Mucosa of stomach (tissue), 1 donor: ENCODE data around the gene CELF5.
"Not testable (repeated sequence)": the region's sequence is repeated elsewhere in the genome, so short reads cannot be mapped to it uniquely, and the experiment has no call there.

Source experiments
- H3K27me3 ChIP-seq: one replicate; pipeline ENCODE4 v1.7.0; 2013; ENCODE audit warnings: mild to moderate bottlenecking, low read length; ENCODE audit not compliant: control insufficient read depth, insufficient read depth
- H3K36me3 ChIP-seq: one replicate; pipeline ENCODE4 v1.7.0; 2013; ENCODE audit warnings: low read length; ENCODE audit not compliant: control insufficient read depth, insufficient read depth
- H3K4me1 ChIP-seq: one replicate; pipeline ENCODE4 v1.7.0; 2013; ENCODE audit warnings: mild to moderate bottlenecking, low read length; ENCODE audit not compliant: control insufficient read depth, insufficient read depth
- H3K4me3 ChIP-seq: one replicate; pipeline ENCODE4 v1.7.0; 2013; ENCODE audit warnings: low read length
- H3K9ac ChIP-seq: one replicate; pipeline ENCODE4 v1.7.0; 2013; ENCODE audit warnings: mild to moderate bottlenecking, low read length, moderate library complexity
- H3K9me3 ChIP-seq: one replicate; pipeline ENCODE4 v1.7.0; 2013; ENCODE audit warnings: mild to moderate bottlenecking, low read length, moderate library complexity; ENCODE audit not compliant: control insufficient read depth
- donor health status: Pancreatic carcinoma.

The CELF5 gene

GRCh38 chr19:3204646-3205275, 19.7 kb upstream of the CELF5 start:
- Histone ChIP-seq H3K4me1 (no peaks in the 10 kb centered on the region), H3K9me3 (no peaks in the 10 kb centered on the region), H3K27me3 (no peaks in the 10 kb centered on the region), H3K4me3 (no peak overlapping the region), H3K36me3 (no peaks in the 10 kb centered on the region), H3K9ac (no peak overlapping the region)

DNA sequence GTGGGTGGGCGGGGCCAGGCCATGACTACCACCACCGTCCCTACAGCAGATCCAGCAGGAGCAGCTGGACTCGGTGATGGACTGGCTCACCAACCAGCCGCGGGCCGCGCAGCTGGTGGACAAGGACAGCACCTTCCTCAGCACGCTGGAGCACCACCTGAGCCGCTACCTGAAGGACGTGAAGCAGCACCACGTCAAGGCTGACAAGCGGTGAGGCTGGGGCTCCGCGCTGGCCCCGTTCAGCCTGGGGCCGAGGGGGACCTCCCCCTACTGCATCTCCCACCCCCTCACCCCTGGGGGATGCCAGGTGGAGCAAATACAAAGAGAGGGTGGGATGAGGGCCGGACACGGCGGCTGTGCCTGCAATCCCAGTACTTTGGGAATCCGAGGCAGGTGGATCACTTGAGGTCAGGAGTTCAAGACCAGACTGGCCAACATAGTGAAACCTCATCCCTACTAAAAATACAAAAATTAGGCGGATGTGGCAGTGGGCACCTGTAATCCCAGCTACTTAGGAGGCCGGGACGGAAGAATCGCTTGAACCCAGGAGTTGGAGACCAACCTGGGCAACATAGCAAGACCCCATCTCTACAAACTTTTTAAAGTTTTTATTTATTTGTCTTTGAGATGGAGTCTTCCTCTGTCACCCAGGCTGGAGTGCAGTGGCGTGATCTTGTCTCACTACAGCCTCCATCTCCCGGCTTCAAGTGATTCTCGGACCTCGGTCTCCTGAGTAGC, 18.1 kb upstream of the CELF5 start:
- Histone ChIP-seq H3K36me3 (no peaks in the 10 kb centered on the region), H3K9me3 (no peaks in the 10 kb centered on the region), H3K4me3 (no peak overlapping the region), H3K4me1 (no peaks in the 10 kb centered on the region), H3K9ac (no peak overlapping the region), H3K27me3 (no peaks in the 10 kb centered on the region)

DNA sequence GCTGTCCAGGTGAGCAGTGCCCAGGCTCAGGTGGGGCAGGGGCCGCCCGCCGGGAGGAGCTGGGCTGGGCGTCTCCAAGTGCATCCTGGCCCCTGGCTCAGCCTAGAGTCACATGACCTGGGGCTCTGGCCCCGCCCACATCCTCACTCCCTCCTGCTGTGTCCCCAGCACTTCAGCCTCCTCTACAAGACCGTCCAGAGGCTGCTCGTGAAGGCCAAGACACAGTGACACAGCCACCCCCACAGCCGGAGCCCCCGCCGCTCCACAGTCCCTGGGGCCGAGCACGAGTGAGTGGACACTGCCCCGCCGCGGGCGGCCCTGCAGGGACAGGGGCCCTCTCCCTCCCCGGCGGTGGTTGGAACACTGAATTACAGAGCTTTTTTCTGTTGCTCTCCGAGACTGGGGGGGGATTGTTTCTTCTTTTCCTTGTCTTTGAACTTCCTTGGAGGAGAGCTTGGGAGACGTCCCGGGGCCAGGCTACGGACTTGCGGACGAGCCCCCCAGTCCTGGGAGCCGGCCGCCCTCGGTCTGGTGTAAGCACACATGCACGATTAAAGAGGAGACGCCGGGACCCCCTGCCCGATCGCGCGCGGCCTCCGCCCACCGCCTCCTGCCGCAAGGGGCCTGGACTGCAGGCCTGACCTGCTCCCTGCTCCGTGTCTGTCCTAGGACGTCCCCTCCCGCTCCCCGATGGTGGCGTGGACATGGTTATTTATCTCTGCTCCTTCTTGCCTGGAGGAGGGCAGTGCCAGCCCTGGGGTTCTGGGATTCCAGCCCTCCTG, 16.8 kb upstream of the CELF5 start:
- no peaks in the 10 kb centered on the region for H3K36me3 ChIP-seq
- H3K9ac ChIP-seq: no peak overlapping the region
- no peak overlapping the region for H3K4me3 ChIP-seq
- H3K4me1 ChIP-seq: no peaks in the 10 kb centered on the region
- H3K27me3 ChIP-seq: no peaks in the 10 kb centered on the region
- no peaks in the 10 kb centered on the region for H3K9me3 ChIP-seq

- Histone ChIP-seq H3K36me3 (no peaks in the 10 kb centered on the region), H3K9me3 (no peaks in the 10 kb centered on the region), H3K27me3 (no peaks in the 10 kb centered on the region), H3K4me3 (no peak overlapping the region), H3K9ac (no peak overlapping the region), H3K4me1 (no peaks in the 10 kb centered on the region)
Measured at GRCh38 chr19:3208317-3209207, 15.9 kb upstream of the CELF5 start.

GRCh38 chr19:3210347-3211017, 14.0 kb upstream of the CELF5 start:
- no peaks in the 10 kb centered on the region for H3K36me3 ChIP-seq
- no peaks in the 10 kb centered on the region for H3K27me3 ChIP-seq
- H3K4me3 ChIP-seq: no peak overlapping the region
- H3K9ac ChIP-seq: no peak overlapping the region
- H3K9me3 ChIP-seq: no peaks in the 10 kb centered on the region
- no peaks in the 10 kb centered on the region for H3K4me1 ChIP-seq

- no peaks in the 10 kb centered on the region for H3K27me3 ChIP-seq
- H3K4me3 ChIP-seq: no peak overlapping the region
- H3K36me3 ChIP-seq: no peaks in the 10 kb centered on the region
- H3K9me3 ChIP-seq: no peaks in the 10 kb centered on the region
- no peaks in the 10 kb centered on the region for H3K4me1 ChIP-seq
- H3K9ac ChIP-seq: no peak overlapping the region
Measured at GRCh38 chr19:3211191-3211590, 13.3 kb upstream of the CELF5 start.

DNA sequence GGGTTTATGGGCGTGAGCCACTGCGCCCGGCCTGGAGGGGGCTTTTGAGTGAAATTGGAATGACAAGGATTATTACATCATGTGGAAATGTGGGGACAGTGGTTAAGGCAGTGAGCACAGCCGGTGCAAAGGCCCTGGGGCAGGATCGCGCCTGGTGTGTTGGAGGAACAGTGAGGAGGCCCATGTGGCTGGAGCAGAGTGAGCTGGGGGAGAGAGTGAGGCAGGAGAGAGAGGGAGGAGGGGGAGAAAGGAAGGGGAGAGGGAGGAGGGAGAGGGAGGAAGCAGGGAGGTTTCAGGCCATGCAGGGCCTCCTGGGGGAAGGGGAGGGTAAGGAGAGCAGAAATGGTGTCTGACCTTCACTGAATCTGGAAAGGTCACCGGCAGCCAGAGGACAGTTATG, 11.3 kb upstream of the CELF5 start:
- Histone ChIP-seq H3K27me3 (no peaks in the 10 kb centered on the region), H3K9me3 (no peaks in the 10 kb centered on the region), H3K36me3 (no peaks in the 10 kb centered on the region), H3K9ac (no peak overlapping the region), H3K4me3 (no peak overlapping the region), H3K4me1 (no peaks in the 10 kb centered on the region)

GRCh38 chr19:3216874-3217273, 7.6 kb upstream of the CELF5 start:
- H3K27me3 ChIP-seq: peaks cover 3% of the 10 kb centered on the region
- no peaks in the 10 kb centered on the region for H3K4me1 ChIP-seq
- no peaks in the 10 kb centered on the region for H3K36me3 ChIP-seq
- no peak overlapping the region for H3K4me3 ChIP-seq
- H3K9me3 ChIP-seq: no peaks in the 10 kb centered on the region
- no peak overlapping the region for H3K9ac ChIP-seq

DNA sequence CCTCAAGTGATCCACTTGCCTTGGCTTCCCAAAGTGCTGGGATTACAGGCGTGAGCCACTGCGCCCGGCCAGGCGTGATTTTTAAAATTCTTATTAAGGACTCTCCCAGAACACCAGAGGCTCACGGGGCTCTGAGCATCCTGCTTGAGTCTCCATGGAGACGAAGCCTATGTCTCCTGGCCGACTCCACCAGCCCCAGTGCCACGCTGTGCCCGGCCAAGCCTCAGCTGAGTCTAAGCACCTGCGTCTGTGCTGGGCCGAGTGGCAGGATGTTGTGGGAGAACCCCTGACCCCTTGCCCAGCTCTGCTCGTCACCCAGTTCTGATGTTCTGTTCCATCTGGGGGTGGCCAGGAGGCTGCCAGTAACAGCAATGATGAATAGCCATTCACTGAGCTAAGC, 3.9 kb upstream of the CELF5 start:
- Histone ChIP-seq H3K9me3 (no peaks in the 10 kb centered on the region), H3K4me1 (no peaks in the 10 kb centered on the region), H3K36me3 (no peaks in the 10 kb centered on the region), H3K9ac (no peak overlapping the region), H3K4me3 (no peak overlapping the region), H3K27me3 (peaks cover 5% of the 10 kb centered on the region)

DNA sequence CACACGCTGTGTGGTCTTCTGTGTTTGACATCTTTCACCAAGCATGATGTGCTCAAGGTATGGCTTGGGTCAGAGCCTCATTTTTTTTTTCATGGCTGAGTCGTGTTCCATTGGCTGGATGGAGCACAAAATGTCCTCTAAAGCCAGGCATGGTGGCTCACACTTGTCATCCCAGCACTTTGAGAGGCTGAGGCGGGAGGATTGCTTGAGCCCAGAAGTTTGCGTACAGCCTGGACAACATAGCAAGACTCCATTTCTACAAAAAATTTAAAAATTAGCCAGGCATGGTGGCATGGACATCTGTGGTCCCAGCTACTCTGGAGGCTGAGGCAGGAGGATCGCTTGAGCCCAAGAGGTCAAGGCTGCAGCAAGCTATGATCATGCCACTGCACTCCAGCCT, 2.9 kb upstream of the CELF5 start:
- not testable (repeated sequence) for H3K4me1 ChIP-seq, H3K9ac ChIP-seq, H3K9me3 ChIP-seq, H3K4me3 ChIP-seq, H3K36me3 ChIP-seq
- H3K27me3 ChIP-seq: peaks cover 13% of the 10 kb centered on the region

DNA sequence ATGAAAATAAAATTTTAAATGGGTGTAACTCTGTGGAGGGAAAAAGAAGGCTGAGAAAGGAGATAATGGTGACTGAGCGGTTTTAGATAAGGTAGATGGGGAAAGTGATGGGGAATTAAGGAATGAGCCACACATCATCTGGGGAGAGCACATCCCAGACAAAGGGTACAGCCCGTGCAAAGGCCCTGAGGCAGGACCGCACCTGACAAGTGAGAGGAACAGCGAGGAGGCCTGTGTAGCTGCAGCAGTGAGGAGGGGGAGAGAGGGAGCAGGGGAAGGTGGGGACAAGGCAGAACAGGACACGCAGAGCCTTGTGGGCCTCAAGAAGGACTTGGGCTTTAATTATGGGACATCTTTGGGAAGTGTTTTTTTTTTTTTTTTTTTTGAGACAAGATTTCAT, 1.8 kb upstream of the CELF5 start:
- Histone ChIP-seq H3K36me3 (no peaks in the 10 kb centered on the region), H3K4me3 (no peak overlapping the region), H3K4me1 (no peaks in the 10 kb centered on the region), H3K27me3 (peaks cover 21% of the 10 kb centered on the region), H3K9ac (no peak overlapping the region), H3K9me3 (no peaks in the 10 kb centered on the region)
